ENCODE measurements around the gene NBPF6.
A peak's percentile ranks its signal among the peaks of the same experiment; 100 is the strongest.
"Not testable (repeated sequence)": the region's sequence is repeated elsewhere in the genome, so short reads cannot be mapped to it uniquely, and the experiment has no call there.

The NBPF6 gene

DNA sequence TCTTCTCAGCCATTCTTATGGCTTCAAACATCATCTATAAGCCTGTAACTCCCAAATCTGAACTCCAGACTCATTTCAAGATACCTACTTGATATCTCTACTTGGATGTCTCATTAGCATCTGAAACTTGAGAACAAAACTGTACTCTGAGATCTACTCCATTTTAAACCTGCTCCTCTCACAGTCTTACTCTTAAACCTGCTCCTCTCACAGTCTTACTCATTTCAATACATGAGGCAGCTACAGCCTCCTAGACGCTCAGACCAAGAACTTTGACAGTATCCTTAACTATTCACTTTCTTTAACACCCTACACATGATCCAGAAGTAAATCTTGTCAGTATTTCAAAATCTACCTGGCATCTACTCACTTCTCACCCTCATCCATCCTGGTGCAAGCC is 54.3 kb downstream of the NBPF6 start:
- in situ Hi-C loops (cut with HindIII; ENCODE audit: low sequenced_read_pairs) = no loop called here
- no peak overlapping the region for H3K4me3 ChIP-seq (ENCODE audit: low read depth, low read length)
- no peak for DNase-seq (ENCODE audit: low read depth)
- TF ChIP-seq, protein P1, sequence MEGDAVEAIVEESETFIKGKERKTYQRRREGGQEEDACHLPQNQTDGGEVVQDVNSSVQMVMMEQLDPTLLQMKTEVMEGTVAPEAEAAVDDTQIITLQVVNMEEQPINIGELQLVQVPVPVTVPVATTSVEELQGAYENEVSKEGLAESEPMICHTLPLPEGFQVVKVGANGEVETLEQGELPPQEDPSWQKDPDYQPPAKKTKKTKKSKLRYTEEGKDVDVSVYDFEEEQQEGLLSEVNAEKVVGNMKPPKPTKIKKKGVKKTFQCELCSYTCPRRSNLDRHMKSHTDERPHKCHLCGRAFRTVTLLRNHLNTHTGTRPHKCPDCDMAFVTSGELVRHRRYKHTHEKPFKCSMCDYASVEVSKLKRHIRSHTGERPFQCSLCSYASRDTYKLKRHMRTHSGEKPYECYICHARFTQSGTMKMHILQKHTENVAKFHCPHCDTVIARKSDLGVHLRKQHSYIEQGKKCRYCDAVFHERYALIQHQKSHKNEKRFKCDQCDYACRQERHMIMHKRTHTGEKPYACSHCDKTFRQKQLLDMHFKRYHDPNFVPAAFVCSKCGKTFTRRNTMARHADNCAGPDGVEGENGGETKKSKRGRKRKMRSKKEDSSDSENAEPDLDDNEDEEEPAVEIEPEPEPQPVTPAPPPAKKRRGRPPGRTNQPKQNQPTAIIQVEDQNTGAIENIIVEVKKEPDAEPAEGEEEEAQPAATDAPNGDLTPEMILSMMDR (IDR thresholded peaks at IDR 0.05; ENCODE audit: low read depth, low read length, missing control alignments) = no peak

DNA sequence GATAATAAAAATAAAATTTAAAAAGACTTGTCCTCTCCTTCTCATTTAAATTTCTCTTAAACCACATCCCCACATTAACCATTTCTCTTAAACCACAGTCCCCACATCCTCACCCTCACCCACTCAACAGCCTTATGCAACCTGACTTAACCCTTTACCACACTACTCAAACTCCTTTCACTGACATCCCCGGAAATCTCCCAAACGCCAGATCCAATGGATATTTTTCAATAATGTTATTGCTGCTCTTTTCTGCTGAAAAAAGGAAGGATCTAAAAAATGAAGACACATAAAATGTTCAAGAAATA is 55.6 kb downstream of the NBPF6 start:
- in situ Hi-C loops (cut with HindIII; ENCODE audit: low sequenced_read_pairs) = no loop called here
- DNase-seq (ENCODE audit: low read depth) = no peak

DNA sequence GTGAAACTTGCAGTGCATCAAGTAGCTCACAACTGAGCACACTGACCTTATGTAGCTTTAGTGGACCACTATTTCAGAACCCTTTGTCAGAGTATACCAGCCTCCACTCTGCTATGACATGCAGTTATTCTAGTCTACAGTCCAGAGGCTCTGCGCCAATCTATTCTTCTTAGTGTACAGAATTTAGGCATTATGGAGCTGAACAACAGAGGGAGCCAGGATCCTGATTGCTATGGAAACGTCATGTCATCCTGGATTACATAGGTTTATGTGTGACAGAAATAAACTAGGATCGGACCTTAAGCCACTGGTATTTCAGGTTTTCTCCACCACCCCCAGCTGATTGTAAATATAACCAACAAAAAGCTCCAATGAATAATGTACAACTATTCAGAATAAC is 61.6 kb downstream of the NBPF6 start:
- H3K4me3 ChIP-seq (ENCODE audit: low read depth, low read length) = no peak overlapping the region
- TF ChIP-seq, protein P1 (IDR thresholded peaks at IDR 0.05; ENCODE audit: low read depth, low read length, missing control alignments) = no peak
- DNase-seq (ENCODE audit: low read depth) = no peak
- in situ Hi-C loops (cut with HindIII; ENCODE audit: low sequenced_read_pairs) = no loop called here

More for the DNA sequence above, 55.6 kb downstream of the NBPF6 start:
- TF ChIP-seq, protein P1 (IDR thresholded peaks at IDR 0.05; ENCODE audit: low read depth, low read length, missing control alignments) = no peak
- no peak overlapping the region for H3K4me3 ChIP-seq (ENCODE audit: low read depth, low read length)

DNA sequence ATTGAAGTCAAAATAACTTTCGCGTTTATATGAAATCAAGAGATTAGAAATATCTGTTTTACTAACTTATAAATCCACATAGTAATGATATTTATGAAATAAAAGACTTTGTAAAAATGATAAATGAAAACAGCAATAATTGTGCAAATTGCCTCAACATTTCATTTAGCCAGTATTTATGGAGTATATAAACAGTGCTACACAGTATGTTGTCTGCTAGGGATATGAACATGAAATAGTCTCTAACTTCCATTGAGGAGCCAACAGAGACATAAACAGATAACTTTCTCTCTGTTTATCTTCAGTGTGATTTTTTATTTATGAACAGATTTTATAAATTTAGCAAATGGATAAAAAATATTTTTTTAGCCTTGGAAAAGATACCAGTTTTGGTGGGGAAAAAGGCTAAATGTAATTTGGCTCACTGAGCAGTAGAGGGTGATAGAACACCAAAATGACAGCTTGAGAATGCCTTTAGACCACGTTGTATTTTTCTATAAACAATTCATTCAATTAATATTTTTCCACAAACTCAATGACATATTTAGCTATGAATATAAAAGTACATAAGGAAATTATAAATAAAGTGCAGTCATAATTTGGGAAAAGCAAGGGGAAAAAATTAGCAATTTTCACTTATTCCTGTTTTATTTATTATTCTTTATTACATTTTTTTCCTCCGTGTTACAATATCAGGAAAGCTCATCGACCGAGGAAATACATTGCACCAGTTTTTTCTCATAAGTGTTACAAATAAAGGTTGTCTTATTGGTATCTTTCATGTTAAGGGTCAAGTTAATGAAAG is 62.3 kb downstream of the NBPF6 start:
- no peak for DNase-seq (ENCODE audit: low read depth)
- no peak overlapping the region for H3K4me3 ChIP-seq (ENCODE audit: low read depth, low read length)
- in situ Hi-C loops (cut with HindIII; ENCODE audit: low sequenced_read_pairs) = no loop called here
- TF ChIP-seq, protein P1 (IDR thresholded peaks at IDR 0.05; ENCODE audit: low read depth, low read length, missing control alignments) = peak; percentile 78

DNA sequence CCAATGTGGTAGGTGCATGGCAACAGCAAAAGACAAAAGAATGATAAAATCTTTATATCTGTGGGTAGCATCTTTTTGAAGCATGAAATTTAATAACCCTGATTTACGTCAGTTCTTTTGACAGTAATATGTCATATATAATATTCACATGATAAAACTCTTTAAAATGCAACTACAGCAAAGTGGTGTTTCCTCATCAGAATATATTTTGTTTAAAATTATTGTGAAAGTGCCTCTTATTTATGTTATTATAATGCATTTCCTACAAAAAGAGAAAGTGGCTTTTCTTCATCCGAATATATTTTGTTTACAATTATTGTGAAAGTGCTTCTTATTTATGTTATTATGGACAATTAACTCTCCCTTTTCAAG is 62.9 kb downstream of the NBPF6 start:
- in situ Hi-C loops (cut with HindIII; ENCODE audit: low sequenced_read_pairs) = no loop called here
- no peak for DNase-seq (ENCODE audit: low read depth)
- no peak overlapping the region for H3K4me3 ChIP-seq (ENCODE audit: low read depth, low read length)
- TF ChIP-seq, protein P1 (IDR thresholded peaks at IDR 0.05; ENCODE audit: low read depth, low read length, missing control alignments) = no peak

DNA sequence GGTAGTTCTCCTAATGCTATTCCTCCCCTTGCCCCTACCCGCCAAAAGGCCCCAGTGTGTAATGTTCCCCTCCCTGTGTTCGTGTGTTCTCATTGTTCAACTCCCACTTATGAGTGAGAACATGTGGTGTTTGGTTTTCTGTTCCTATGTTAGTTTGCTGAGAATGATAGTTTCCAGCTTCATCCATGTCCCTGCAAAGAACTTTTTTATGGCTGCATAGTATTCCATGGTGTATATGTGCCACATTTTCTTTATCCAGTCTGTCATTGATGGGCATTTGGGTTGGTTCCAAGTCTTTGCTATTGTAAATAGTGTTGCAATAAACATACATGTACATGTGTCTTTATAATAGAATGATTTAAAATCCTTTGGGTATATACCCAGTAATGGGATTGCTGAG is 63.8 kb downstream of the NBPF6 start:
- H3K4me3 ChIP-seq (ENCODE audit: low read depth, low read length); DNase-seq (ENCODE audit: low read depth); in situ Hi-C loops (cut with HindIII; ENCODE audit: low sequenced_read_pairs): not testable (repeated sequence)

DNA sequence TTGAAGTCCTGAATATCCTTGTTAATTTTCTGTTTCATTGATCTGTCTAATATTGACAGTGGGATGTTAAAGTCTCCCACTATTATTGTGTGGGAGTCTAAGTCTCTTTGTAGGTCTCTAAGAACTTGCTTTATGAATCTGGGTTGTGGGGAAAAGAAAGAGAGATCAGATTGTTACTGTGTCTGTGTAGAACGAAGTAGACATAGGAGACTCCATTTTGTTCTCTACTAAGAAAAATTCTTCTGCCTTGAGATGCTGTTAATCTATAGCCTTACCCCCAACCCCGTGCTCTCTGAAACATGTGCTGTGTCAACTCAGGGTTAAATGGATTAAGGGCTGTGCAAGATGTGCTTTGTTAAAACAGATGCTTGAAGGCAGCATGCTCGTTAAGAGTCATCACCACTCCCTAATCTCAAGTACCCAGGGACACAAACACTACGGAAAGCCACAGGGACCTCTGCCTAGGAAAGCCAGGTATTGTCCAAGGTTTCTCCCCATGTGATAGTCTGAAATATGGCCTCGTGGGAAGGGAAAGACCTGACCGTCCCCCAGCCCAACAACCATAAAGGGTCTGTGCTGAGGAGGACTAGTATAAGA is 67.3 kb downstream of the NBPF6 start:
- in situ Hi-C loops (cut with HindIII; ENCODE audit: low sequenced_read_pairs); DNase-seq (ENCODE audit: low read depth): not testable (repeated sequence)

More for the DNA sequence above, 67.3 kb downstream of the NBPF6 start:
- not testable (repeated sequence) for H3K4me3 ChIP-seq (ENCODE audit: low read depth, low read length)
